Hypothalamus (tissue), 51 donors: Measurements from ENCODE around the gene FXYD4.

Experiments
- DNase-seq, 51 donors: peaks; one replicate each; lab custom pipeline; 2025; lab: John Stamatoyannopoulos, UW

Gene FXYD4

GRCh38 chr10:43393606-43394360, 22.3 kb downstream of the FXYD4 start:
- DNase-seq = no peak

DNA sequence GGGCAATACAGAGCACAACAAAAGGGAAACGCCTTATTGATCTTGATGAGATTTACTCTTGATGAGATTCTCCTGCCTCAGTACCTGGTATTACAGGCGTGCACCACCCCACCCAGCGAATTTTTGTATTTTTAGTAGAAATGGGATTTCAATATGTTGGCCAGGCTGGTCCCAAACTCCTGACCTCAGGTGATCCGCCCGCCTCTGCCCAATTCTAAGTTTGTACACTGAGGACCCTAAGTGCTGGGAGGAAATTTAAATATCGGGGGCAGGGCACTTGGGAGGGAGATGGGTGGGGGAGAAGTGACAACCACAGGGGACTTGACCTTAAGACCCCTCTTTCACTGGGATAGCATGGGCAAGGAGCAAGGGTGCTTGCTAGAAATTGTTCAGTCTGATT, 23.4 kb downstream of the FXYD4 start:
- DNase-seq = no peak

GRCh38 chr10:43395571-43396060, 24.2 kb downstream of the FXYD4 start:
- no peak for DNase-seq

DNA sequence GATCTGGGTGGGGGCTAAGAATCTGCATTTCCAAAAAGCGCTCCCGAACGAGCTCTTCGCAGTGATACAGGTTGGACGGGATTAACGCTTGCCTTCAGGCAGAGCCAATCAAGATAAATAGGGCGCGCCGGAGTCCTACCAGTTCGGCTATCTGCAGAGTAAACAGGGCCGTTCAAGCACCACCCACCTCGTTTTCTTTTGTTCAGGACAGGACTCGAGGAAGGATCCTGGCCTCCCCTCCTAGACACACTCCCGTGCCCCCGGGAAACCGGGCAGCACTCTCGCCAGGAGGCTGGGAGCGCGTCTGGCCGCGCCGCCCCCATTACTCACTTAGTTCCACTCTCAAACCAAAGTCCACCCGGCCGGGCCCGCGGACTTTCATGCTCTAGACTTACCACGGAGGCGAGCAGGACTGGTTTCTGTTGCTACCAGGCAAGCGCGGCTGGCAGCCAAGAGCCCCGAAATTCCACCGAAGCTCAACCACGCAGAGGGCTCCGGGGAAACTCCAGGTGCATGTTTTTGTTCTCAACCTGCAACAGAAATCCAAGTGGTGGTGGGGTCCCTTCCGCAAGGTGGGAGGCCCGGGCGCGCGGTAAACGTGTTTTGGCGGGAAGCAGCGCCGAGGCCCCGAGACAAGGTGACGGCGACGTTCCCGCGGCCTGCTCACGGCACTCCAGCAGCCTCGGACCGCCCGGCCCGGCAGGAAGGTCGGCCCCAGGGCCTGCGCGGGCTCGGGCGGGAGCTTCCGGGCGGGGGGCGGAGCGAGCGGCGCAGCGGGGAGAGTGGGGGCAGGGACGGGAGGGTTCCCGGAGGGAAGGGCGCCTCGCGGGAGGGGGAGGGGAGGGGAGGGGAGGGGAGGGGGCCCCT, 24.9 kb downstream of the FXYD4 start:
- peak in 48 of 51 donors; percentile 34 to 87 (median 68) for DNase-seq

- DNase-seq = peak; percentile 18 to 87 (median 76)
These were observed 25.6 kb downstream of the FXYD4 start for GRCh38 chr10:43396928-43397624.

DNA sequence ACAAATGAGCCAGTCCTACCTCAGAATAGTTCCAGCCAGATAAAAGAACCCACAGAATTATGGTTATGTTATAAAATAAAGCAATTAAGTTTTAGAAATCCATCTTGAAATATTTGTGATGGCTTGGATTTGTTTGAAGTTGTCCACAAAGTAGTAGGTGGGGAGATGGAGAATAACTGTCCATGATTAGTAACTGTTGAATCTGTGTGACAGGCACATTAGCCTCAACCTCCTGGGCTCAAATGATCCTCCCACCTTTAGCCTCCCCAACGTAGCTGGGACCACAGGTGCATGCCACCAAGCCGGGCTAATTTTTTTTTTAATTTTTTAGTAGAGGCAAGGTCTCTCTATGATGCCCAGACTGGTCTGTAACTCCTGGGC, 27.5 kb downstream of the FXYD4 start:
- no peak for DNase-seq

GRCh38 chr10:43399320-43400310, 28.2 kb downstream of the FXYD4 start:
- no peak for DNase-seq

DNA sequence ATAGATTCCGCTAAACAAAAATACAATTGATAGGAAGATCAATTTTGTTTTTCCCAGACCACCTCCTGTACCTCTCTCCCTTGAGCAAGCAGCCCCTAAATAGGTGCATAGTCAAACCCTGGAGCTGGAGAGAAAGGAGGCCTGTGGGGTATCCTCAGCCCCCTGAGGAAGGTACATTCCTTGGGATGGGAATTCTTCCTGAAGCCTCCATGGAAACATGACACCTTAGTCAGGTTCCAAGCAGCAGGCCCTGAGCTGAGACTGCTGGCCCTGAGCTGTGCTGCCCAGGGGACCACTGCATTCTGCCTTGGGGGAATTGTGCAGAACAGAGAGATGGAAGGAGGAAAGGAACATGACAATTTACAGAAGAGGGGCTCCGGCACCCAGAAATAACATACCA, 30.2 kb downstream of the FXYD4 start:
- DNase-seq = no peak

GRCh38 chr10:43402176-43402575, 30.7 kb downstream of the FXYD4 start:
- DNase-seq = no peak

DNA sequence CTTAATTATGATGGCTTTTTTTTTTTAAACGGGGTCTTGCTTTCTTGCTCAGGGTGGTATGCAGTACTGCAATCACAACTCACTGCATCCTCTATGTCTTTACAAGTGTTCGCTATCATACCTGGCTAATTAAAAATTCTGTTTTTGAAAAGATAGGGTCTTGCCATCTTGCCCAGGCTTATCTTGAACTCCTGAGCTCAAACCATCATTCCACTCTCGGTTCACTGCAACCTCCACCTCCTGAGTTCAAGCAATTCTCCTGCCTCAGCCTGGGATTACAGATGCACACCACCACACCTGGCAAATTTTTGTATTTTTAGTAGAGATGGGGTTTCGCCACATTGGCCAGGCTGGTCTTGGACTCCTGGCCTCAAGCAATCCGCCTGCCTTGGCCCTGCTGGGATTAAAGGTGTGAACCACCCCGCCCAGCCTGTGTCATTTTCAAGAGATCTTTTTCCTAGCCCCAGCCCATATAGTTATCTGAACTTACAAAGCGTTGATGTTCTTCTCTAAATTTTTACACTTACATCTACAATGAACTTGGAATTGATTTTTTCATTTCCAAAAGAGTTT, 31.5 kb downstream of the FXYD4 start:
- DNase-seq = no peak

DNA sequence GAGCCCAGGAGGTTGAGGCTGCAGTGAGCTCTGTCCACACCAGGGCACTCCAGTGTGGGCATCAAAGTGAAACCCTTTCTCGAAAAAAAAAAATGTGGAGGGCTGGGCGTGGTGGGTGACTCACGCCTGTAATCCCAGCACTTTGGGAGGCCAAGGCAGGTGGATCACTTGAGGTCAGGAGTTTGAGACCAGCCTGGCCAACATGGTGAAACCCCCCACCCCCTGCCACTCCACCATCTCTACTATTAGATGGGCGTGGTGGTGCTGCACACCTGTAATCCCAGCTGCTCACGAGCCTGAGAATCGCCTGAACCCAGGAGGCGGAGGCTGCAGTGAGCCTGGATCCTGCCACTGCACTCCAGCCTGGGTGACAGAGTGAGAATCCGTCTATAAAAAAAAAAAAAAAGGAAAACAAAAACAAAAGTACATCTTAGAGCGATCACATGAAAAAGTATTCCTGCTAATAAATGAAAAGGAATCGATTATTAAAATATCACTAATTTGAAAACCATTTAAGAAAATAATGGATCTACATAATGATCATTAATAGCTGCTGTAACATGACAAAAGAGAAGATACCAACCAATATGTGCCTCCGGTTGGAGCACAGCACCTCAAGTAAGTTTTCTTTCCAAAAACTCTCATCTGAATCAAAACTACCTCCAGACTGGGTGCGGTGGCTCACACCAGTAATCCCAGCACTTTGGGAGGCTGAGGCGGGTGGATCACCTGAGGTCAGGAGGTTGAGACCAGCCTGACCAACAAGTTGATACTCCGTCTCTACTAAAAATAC, 32.7 kb downstream of the FXYD4 start:
- no peak for DNase-seq

DNA sequence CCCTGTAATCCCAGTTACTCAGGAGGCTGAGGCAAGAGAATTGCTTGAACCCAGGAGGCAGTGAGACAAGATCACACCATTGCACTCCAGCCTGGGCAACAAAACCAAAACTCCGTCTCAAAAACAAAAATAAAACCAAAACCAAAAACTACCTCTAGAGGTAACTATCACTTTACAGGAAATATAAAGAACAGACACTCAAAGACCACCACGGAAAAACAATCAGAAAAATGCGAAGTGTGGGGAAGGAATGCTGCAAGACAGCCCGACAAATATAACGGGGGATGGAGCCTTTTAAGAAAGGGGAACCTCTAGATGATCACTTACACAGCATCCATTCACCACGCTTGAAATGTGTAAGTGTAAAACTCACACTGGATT, 33.3 kb downstream of the FXYD4 start:
- DNase-seq = no peak

DNA sequence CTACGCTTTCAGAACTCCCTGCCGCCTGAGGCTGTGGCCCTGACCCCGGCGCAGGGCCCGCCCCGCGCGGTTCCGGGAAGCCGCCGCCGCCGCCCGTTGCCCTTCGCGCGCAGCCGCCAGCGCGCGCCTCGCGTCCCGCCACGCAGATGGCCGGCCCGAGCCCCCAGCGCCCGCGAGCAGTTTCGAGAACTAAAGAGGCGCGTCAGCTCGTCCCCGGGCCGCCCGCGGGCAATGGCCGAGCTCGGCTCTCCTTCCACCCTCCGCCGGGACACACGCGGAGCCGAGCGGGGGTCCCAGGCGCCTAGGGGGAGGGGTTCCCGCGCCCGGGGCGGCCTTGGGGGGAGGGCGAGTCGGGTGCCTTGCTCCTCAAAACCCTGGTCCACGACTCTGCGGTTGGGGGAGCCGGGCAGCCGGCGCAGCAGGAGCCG, 35.7 kb downstream of the FXYD4 start:
- peak in 34 of 51 donors; percentile 7 to 66 (median 34) for DNase-seq

GRCh38 chr10:43407576-43408330, 36.3 kb downstream of the FXYD4 start:
- peak in 49 of 51 donors; percentile 8 to 83 (median 62) for DNase-seq

DNA sequence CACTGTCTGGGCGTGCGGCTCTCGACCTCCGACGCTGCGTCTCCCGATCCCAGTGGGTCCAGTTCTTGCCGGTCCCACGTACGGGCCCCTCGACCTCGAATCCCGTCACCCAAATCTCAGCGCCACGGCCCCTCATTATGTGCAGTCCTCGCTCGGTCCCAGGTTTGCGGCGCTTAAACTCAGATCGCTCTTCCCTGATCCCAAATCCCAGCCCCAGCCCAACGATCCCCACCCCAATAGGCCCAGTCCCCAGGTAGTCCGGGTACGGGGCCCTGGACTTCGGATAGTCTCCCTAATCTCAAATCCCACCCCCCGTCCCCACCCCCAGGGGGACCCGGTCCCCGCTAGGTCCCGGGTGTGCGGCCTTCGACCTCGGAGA, 36.9 kb downstream of the FXYD4 start:
- DNase-seq = peak in 1 of 51 donors; percentile 47

DNA sequence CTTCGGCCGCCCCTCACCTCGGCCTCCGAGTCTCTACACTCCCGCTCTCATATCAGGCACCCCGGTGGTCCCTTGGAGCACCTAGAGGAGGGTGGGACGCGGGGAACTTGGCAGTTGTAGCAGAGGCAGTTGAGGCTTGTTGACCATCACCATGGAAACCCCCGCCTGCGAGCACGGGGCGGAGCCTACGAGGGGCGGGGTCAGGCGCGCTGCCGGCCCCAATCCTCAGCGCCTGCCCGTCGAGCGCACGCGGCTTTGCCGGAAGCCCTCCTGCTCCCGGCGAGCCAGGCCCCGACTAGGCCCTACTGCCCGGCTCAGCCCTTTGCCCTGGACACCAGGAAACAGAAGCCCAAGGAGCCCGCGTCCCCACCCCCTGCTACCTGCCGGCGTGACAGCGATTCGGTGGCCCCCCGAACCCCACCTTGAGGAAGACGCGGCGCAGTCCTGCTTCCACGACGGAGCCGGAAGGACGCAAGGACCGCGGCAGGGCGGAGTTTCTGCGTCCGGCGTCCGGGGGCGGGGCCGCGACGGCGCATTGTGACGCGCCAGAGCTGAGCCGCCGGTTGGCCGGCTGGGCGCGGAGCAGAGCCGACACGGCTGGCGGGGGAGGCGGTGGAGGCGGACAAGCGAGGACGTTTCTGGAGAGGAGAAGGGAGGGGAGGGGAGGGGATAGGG, 37.4 kb downstream of the FXYD4 start, which contains the start of gene HNRNPF:
HNRNPF (minus strand) TSS at position 477 of the 675 bp plus-strand sequence. CDS start 21,302 bp downstream, outside the sequence.
- DNase-seq = peak; percentile 74 to 98 (median 92)
